Activated naive CD4-positive, alpha-beta T cell treated with anti-CD3 and anti-CD28 coated beads, Interleukin-2, amount 50 U/mL, for 24 hours (primary cell): ENCODE data around the gene RAB28.

Experiments
- H3K27ac Mint-ChIP-seq: one replicate; pipeline ENCODE4 v1.8.0; 2021; ENCODE audit warnings: mild to moderate bottlenecking, mixed read lengths
- H3K27me3 Mint-ChIP-seq: one replicate; pipeline ENCODE4 v1.8.0; 2021; ENCODE audit warnings: mixed read lengths
- H3K36me3 Mint-ChIP-seq: one replicate; pipeline ENCODE4 v1.8.0; 2021; ENCODE audit warnings: mixed read lengths
- H3K4me1 Mint-ChIP-seq: one replicate; pipeline ENCODE4 v1.8.0; 2021; ENCODE audit warnings: mixed read lengths
- H3K4me3 Mint-ChIP-seq: one replicate; pipeline ENCODE4 v1.8.0; 2021; ENCODE audit warnings: mild to moderate bottlenecking, mixed read lengths
- H3K9me3 Mint-ChIP-seq: one replicate; pipeline ENCODE4 v1.8.0; 2021; ENCODE audit warnings: mixed read lengths

The RAB28 gene

DNA sequence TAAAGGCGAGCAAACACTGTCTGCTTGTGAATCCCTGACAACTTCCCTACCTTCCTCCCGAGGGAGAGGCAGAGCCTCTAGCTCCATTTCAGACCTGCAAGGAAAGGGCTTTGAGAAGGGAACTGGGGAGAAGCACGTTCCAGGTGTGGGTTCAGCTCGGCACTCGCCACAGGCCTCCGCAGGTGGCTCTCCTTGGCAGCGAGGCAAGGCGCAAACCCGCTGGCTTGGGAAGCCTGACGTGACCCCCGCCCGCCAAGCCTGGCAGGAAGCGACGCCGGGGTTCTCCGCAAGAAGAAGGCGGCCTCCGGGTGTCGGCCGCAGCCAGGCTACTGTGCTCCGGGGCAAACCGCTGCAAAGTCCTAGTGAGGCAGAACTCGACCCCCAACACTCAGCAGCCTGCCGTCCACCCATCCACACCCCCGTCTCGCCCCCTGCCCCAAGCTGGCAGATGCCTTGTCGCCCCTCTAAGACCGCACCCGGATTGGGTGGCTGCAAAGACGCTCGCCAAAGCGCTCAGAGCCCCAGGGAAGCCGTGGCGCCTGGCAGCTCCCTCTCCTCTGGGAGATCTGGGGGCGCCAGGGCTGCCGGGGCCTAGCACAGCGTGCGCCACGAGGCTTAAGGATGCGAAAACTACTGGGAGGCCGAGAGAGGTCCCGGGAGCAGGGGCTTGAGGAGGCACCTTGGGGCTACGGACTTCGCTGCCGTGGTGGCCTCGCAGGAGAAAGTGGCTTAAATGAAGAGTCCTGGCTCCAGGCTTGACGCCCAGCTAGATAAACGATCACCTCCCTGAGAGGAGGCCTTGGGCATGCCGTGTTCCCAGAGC lies 38.4 kb upstream of the RAB28 start:
- Mint-ChIP-seq H3K36me3 (no peaks in the 10 kb centered on the region), H3K9me3 (no peaks in the 10 kb centered on the region), H3K4me1 (peaks cover 13% of the 10 kb centered on the region), H3K4me3 (peak overlapping the region; percentile 23), H3K27me3 (peaks cover 51% of the 10 kb centered on the region), H3K27ac (no peak overlapping the region)

GRCh38 chr4:13521047-13521446 lies 36.9 kb upstream of the RAB28 start:
- H3K27ac Mint-ChIP-seq = no peak overlapping the region
- H3K9me3 Mint-ChIP-seq = no peaks in the 10 kb centered on the region
- peaks cover 40% of the 10 kb centered on the region for H3K27me3 Mint-ChIP-seq
- no peak overlapping the region for H3K4me3 Mint-ChIP-seq
- no peaks in the 10 kb centered on the region for H3K36me3 Mint-ChIP-seq
- peaks cover 10% of the 10 kb centered on the region for H3K4me1 Mint-ChIP-seq

- H3K27ac Mint-ChIP-seq = no peak overlapping the region
- peaks cover 27% of the 10 kb centered on the region for H3K27me3 Mint-ChIP-seq
- no peaks in the 10 kb centered on the region for H3K9me3 Mint-ChIP-seq
- H3K4me3 Mint-ChIP-seq = no peak overlapping the region
- H3K36me3 Mint-ChIP-seq = no peaks in the 10 kb centered on the region
- H3K4me1 Mint-ChIP-seq = no peaks in the 10 kb centered on the region
Observed at GRCh38 chr4:13516315-13516860, 32.2 kb upstream of the RAB28 start.

DNA sequence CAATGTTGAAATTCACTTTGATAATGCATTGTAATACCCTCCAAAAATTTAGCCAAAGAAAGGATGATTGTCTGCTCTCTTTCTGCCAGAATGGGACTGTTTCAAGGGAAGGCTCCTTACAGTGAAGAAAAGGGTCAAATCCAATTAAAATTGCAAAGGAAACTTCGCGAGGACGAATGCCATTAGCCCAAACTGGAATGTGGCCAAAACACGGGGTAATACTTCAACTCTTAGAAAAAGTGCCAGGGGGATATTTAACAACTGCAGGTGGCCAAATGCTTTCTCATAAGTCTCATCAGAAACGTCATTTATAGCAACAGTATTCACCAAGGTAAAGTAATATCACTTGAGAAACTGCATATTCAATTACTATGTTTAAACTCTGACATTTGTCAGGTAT lies 31.1 kb upstream of the RAB28 start:
- Mint-ChIP-seq H3K4me1 (no peaks in the 10 kb centered on the region), H3K4me3 (no peak overlapping the region), H3K27me3 (peaks cover 24% of the 10 kb centered on the region), H3K36me3 (no peaks in the 10 kb centered on the region), H3K9me3 (no peaks in the 10 kb centered on the region), H3K27ac (no peak overlapping the region)

GRCh38 chr4:13514722-13515121 lies 30.6 kb upstream of the RAB28 start:
- Mint-ChIP-seq H3K4me1 (no peaks in the 10 kb centered on the region), H3K4me3 (no peak overlapping the region), H3K36me3 (no peaks in the 10 kb centered on the region), H3K27me3 (peaks cover 24% of the 10 kb centered on the region), H3K27ac (no peak overlapping the region), H3K9me3 (no peaks in the 10 kb centered on the region)

GRCh38 chr4:13511101-13511500 lies 27.0 kb upstream of the RAB28 start:
- peaks cover 21% of the 10 kb centered on the region for H3K27me3 Mint-ChIP-seq
- H3K27ac Mint-ChIP-seq = no peak overlapping the region
- no peaks in the 10 kb centered on the region for H3K36me3 Mint-ChIP-seq
- no peak overlapping the region for H3K4me3 Mint-ChIP-seq
- no peaks in the 10 kb centered on the region for H3K9me3 Mint-ChIP-seq
- H3K4me1 Mint-ChIP-seq = no peaks in the 10 kb centered on the region

GRCh38 chr4:13509442-13509841 lies 25.3 kb upstream of the RAB28 start:
- H3K27ac Mint-ChIP-seq = no peak overlapping the region
- no peaks in the 10 kb centered on the region for H3K36me3 Mint-ChIP-seq

DNA sequence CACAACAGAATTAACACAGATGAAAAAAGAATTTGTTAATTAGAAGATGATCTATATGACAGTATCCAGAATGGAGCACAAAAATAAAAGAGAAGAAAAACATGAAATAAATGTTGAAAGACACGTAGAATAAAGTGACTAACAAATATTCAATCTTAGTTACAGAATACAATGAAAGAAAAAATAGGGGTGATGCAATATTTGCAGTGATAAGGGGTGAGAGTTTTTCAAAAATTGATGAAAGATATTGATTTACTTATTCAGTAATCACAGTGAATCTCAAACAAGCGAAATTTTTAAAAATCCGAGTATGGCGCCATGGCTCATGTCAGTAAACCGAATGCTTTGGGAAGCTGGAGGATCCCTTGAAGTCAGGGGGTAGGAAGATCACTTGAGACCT lies 20.2 kb upstream of the RAB28 start:
- H3K9me3 Mint-ChIP-seq = no peaks in the 10 kb centered on the region

More at GRCh38 chr4:13509442-13509841, 25.3 kb upstream of the RAB28 start:
- Mint-ChIP-seq H3K9me3 (no peaks in the 10 kb centered on the region), H3K4me3 (no peak overlapping the region), H3K4me1 (no peaks in the 10 kb centered on the region), H3K27me3 (peaks cover 17% of the 10 kb centered on the region)

DNA sequence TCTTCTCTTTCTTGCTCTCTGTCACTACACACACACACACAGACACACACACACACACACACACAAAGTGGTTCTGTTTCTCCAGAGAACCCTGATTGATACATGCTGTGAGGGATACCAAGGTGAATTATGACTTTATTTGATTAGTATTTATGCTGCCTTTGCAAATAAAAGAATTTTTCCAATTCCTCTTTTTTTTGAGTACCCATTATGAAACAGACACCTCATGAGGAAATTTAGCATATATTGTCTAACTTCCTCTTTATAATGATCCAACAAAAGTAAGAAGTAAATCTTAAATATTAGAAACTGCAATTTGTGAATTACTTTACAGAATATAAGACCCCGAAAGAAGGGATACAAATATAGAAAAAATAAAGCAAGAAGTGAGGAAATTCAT lies 14.3 kb upstream of the RAB28 start:
- Mint-ChIP-seq H3K27me3 (peaks cover 28% of the 10 kb centered on the region), H3K9me3 (no peaks in the 10 kb centered on the region), H3K4me3 (no peak overlapping the region), H3K36me3 (no peaks in the 10 kb centered on the region), H3K4me1 (no peaks in the 10 kb centered on the region), H3K27ac (no peak overlapping the region)

More for the DNA sequence above, 20.2 kb upstream of the RAB28 start:
- Mint-ChIP-seq H3K27ac (no peak overlapping the region), H3K36me3 (no peaks in the 10 kb centered on the region), H3K4me3 (no peak overlapping the region), H3K4me1 (no peaks in the 10 kb centered on the region), H3K27me3 (peaks cover 8% of the 10 kb centered on the region)

DNA sequence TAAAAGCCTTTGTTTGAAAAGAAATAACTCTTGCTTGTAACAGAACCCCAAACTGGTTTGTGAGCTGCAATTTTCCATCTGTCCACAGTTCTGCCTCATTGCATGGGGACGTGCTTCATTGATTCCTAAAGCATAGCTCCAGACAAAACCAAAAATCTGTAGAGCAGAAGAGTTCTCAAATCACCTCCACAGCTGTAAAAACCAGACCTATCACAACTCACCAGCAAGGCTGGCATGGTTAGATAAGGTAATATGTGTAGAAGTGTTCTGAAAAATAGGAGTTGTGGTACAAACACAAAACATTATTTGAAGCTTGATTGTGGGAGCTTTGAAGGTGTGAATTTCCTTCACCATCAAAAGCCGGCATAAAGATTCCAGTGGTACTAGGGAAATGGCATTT lies 12.5 kb upstream of the RAB28 start:
- H3K4me1 Mint-ChIP-seq = no peaks in the 10 kb centered on the region
- no peak overlapping the region for H3K4me3 Mint-ChIP-seq
- no peaks in the 10 kb centered on the region for H3K9me3 Mint-ChIP-seq
- no peak overlapping the region for H3K27ac Mint-ChIP-seq
- H3K27me3 Mint-ChIP-seq = peaks cover 31% of the 10 kb centered on the region
- H3K36me3 Mint-ChIP-seq = no peaks in the 10 kb centered on the region

GRCh38 chr4:13495753-13496152 lies 11.6 kb upstream of the RAB28 start:
- Mint-ChIP-seq H3K9me3 (no peaks in the 10 kb centered on the region), H3K27me3 (peaks cover 30% of the 10 kb centered on the region), H3K27ac (no peak overlapping the region), H3K36me3 (no peaks in the 10 kb centered on the region), H3K4me3 (no peak overlapping the region), H3K4me1 (no peaks in the 10 kb centered on the region)

- H3K9me3 Mint-ChIP-seq = no peaks in the 10 kb centered on the region
- no peaks in the 10 kb centered on the region for H3K4me1 Mint-ChIP-seq
- no peak overlapping the region for H3K4me3 Mint-ChIP-seq
- no peaks in the 10 kb centered on the region for H3K36me3 Mint-ChIP-seq
- H3K27ac Mint-ChIP-seq = no peak overlapping the region
- H3K27me3 Mint-ChIP-seq = peaks cover 34% of the 10 kb centered on the region
Observed at GRCh38 chr4:13493793-13494192, 9.7 kb upstream of the RAB28 start.

GRCh38 chr4:13492747-13493146 lies 8.6 kb upstream of the RAB28 start:
- Mint-ChIP-seq H3K27ac (no peak overlapping the region), H3K36me3 (no peaks in the 10 kb centered on the region), H3K4me1 (no peaks in the 10 kb centered on the region), H3K4me3 (no peak overlapping the region), H3K27me3 (peaks cover 35% of the 10 kb centered on the region), H3K9me3 (no peaks in the 10 kb centered on the region)

- Mint-ChIP-seq H3K4me3 (peak overlapping the region; percentile 81), H3K4me1 (peaks cover 38% of the 10 kb centered on the region), H3K27me3 (peaks cover 10% of the 10 kb centered on the region), H3K9me3 (no peaks in the 10 kb centered on the region), H3K27ac (peak overlapping the region; percentile 92), H3K36me3 (no peaks in the 10 kb centered on the region)
Observed at GRCh38 chr4:13484749-13485221, 645 bp upstream of the RAB28 start.

- peaks cover 7% of the 10 kb centered on the region for H3K27me3 Mint-ChIP-seq
Observed at GRCh38 chr4:13483768-13484121, 395 bp downstream of the RAB28 start.

GRCh38 chr4:13483136-13483767 lies 888 bp downstream of the RAB28 start:
- Mint-ChIP-seq H3K27ac (peak overlapping the region; percentile 90), H3K36me3 (no peaks in the 10 kb centered on the region), H3K4me1 (peaks cover 38% of the 10 kb centered on the region), H3K9me3 (no peaks in the 10 kb centered on the region), H3K27me3 (peaks cover 4% of the 10 kb centered on the region), H3K4me3 (peak overlapping the region; percentile 97)

More at GRCh38 chr4:13483768-13484121, 395 bp downstream of the RAB28 start:
- Mint-ChIP-seq H3K9me3 (no peaks in the 10 kb centered on the region), H3K4me3 (peak overlapping the region; percentile 97), H3K36me3 (no peaks in the 10 kb centered on the region), H3K4me1 (peaks cover 38% of the 10 kb centered on the region), H3K27ac (peak overlapping the region; percentile 90)
